Activated T-helper 2 cell treated with anti-CD3 and anti-CD28 coated beads, Interferon-gamma antibody, Interleukin-2, Interleukin-4, amounts not matched to agents 10 μg/mL and 5 μg/mL and 100 μg/mL, durations not matched to agents 14 hours and 24 hours and 36 hours (primary cell): ENCODE results near the gene C4BPA. TPM values are rescaled to one million over a fixed set of nuclear protein-coding genes. Genes with fewer than 3 reads are reported as not detected.

Source experiments
- DNase-seq: peaks from one replicate; pipeline ENCODE4 v3.0.0; 2021; ENCODE audit warnings: low spot score
- H3K27ac Mint-ChIP-seq: one replicate; pipeline ENCODE4 v1.8.0; 2021; ENCODE audit warnings: mixed read lengths
- H3K27me3 Mint-ChIP-seq: one replicate; pipeline ENCODE4 v1.8.0; 2021; ENCODE audit warnings: low read depth, mixed read lengths
- H3K36me3 Mint-ChIP-seq: one replicate; pipeline ENCODE4 v1.8.0; 2021; ENCODE audit warnings: low read depth, mixed read lengths
- H3K4me1 Mint-ChIP-seq: one replicate; pipeline ENCODE4 v1.8.0; 2021; ENCODE audit warnings: low read depth, mixed read lengths
- H3K4me3 Mint-ChIP-seq: one replicate; pipeline ENCODE4 v1.8.0; 2021; ENCODE audit warnings: low read depth, mild to moderate bottlenecking, moderate library complexity, mixed read lengths
- H3K9me3 Mint-ChIP-seq: one replicate; pipeline ENCODE4 v1.8.0; 2021; ENCODE audit warnings: mixed read lengths
- intact Hi-C: fragments of 100-400 bp; cut with micrococcal nuclease; formaldehyde crosslinking; loops from one replicate; pipeline ENCODE4 v1.15.1; 2023
- total RNA-seq: library from RNA; stranded (reverse); gene quantifications from 2 replicates; pipeline ENCODE4 v1.2.3, GENCODE V29; 2022

C4BPA gene
- total RNA-seq: not detected in 2 replicates

DNA sequence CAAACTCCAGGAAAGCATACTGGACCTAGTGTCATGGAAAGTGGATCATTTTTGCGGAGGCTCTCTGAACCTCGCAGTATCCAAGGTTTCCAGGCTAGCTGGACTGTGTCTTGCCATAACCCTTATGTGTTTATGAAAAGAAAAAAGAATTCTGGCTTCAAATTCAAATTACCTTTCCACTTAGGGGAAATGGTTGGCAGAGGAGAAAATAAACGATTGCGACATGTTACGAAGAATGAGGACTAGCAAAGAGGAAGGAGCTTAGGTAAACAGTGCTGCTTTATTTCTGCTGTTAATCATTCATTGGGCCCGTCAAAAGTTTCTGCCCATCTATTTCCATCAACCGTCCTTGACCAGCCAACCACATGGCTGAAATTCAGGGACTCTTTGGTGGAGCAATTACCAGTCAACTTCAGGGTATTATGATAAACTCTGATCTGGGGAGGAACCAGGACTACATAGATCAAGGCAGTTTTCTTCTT, at the start of gene C4BPA:
Gene C4BPA, plus strand, starts transcription at position 342 of the 482 bp plus-strand sequence. CDS start 8,793 bp downstream, outside the sequence.
- H3K9me3 Mint-ChIP-seq: no peaks in the 10 kb centered on the region
- H3K36me3 Mint-ChIP-seq: no peaks in the 10 kb centered on the region
- no peak within 1 kb of the TSS for H3K27ac Mint-ChIP-seq
- peaks cover 18% of the 10 kb centered on the region for H3K27me3 Mint-ChIP-seq
- no peaks in the 10 kb centered on the region for H3K4me1 Mint-ChIP-seq
- no peak within 1 kb of the TSS for H3K4me3 Mint-ChIP-seq
- no peak for DNase-seq
- intact Hi-C loops: no loop called here

- Mint-ChIP-seq H3K27me3 (peaks cover 7% of the 10 kb centered on the region), H3K4me1 (peaks cover 24% of the 10 kb centered on the region), H3K9me3 (no peaks in the 10 kb centered on the region), H3K4me3 (no peak overlapping the region), H3K36me3 (peaks cover 7% of the 10 kb centered on the region), H3K27ac (no peak overlapping the region)
- intact Hi-C loops: loop anchor here (5.0 to 10.0 kb wide), 2 partner anchors 283 to 350 kb away; no protein-coding TSS in a partner anchor
- no peak for DNase-seq
Measured at GRCh38 chr1:207054491-207054890, 49.5 kb upstream of the C4BPA start.

DNA sequence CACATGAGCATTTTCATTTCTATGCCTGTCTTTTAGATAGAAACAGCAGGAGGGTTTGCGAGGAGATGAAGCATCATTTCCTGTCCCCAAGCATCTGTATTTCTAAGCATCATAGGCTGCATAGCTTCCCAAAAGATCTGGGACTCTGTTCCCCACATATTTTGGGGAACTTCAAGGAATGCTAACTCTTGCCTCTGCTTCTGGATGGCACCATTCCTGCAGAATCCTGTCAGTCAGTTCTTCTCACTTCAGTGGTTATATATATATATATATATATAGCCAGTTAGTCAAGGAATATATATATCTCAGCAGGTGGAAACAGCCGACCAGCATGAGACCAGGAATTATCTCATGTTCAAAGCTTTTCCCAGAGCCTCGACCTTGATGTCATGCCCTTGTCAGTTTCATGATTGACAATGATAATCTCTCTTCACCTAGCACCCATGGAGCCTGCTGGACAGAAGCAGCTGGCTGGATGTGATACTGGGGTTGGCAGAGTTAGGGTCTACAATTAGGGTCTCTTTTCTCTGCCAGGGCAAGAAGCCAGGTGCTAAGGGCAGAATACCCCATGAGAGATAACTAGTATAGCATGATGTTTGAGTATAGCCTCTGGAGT, 48.5 kb upstream of the C4BPA start:
- peaks cover 7% of the 10 kb centered on the region for H3K27me3 Mint-ChIP-seq
- H3K36me3 Mint-ChIP-seq: no peaks in the 10 kb centered on the region
- DNase-seq: no peak
- H3K9me3 Mint-ChIP-seq: no peaks in the 10 kb centered on the region
- H3K27ac Mint-ChIP-seq: no peak overlapping the region
- H3K4me1 Mint-ChIP-seq: peaks cover 20% of the 10 kb centered on the region
- H3K4me3 Mint-ChIP-seq: no peak overlapping the region
- intact Hi-C loops: loop anchor here (10.0 kb wide), 1 partner anchor 349 kb away; no protein-coding TSS in a partner anchor

DNA sequence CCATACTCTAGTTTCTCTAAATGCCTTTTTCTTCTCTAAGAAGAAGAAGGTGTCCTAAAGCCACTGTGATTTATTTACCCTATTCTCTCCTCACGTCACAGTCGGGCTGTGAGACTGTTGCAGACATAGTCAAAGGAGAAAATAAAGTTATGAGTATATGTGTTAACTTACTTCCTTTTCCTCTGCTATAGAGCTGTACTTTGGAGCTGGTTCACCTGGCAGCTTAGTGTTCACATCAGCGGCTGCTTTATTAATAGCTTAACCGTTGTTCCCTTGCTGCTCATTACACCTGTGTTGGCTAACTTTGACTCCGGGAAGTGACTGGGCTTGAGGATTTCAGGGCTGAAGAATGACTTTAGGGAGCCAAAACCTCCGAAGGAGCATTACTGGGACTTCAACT, 47.4 kb upstream of the C4BPA start:
- intact Hi-C loops: loop anchor here (10.0 kb wide), 1 partner anchor 348 kb away; no protein-coding TSS in a partner anchor

GRCh38 chr1:207058252-207058651, 45.8 kb upstream of the C4BPA start:
- intact Hi-C loops: loop anchor here (10.0 kb wide), 1 partner anchor 347 kb away; no protein-coding TSS in a partner anchor
- Mint-ChIP-seq H3K27ac (no peak overlapping the region), H3K36me3 (no peaks in the 10 kb centered on the region), H3K4me3 (no peak overlapping the region), H3K9me3 (no peaks in the 10 kb centered on the region), H3K27me3 (peaks cover 7% of the 10 kb centered on the region), H3K4me1 (peaks cover 7% of the 10 kb centered on the region)
- DNase-seq: no peak

More for the DNA sequence above, 47.4 kb upstream of the C4BPA start:
- DNase-seq: no peak
- H3K27ac Mint-ChIP-seq: no peak overlapping the region
- no peaks in the 10 kb centered on the region for H3K9me3 Mint-ChIP-seq
- H3K27me3 Mint-ChIP-seq: peaks cover 7% of the 10 kb centered on the region
- no peak overlapping the region for H3K4me3 Mint-ChIP-seq
- H3K36me3 Mint-ChIP-seq: no peaks in the 10 kb centered on the region
- peaks cover 12% of the 10 kb centered on the region for H3K4me1 Mint-ChIP-seq

- Mint-ChIP-seq H3K36me3 (no peaks in the 10 kb centered on the region), H3K4me3 (no peak overlapping the region), H3K9me3 (no peaks in the 10 kb centered on the region), H3K27me3 (peaks cover 6% of the 10 kb centered on the region), H3K4me1 (peaks cover 4% of the 10 kb centered on the region), H3K27ac (no peak overlapping the region)
- intact Hi-C loops: loop anchor here (10.0 kb wide), 1 partner anchor 346 kb away; no protein-coding TSS in a partner anchor
- DNase-seq: no peak
Measured at GRCh38 chr1:207058878-207059867, 44.9 kb upstream of the C4BPA start.

DNA sequence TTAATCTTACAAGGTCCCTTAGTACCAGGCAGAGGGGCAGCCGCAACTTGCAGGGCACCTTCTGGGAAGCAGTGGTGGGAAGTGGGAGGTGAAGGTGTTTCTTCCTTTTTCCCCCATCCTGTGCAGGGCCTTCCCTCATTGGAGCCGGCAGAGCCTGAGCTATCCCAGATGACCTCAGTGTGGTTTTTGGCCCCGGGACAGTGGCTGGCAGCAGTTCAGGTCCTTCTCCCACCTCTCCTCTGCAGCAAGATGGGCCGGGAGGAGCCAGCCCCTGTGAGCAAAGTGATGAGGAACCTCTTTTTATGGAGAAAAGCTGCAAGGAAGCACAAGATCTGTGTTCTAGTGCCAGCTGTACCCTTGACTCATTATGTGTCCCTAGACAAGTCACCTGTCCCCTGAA, 44.2 kb upstream of the C4BPA start:
- intact Hi-C loops: loop anchor here (10.0 kb wide), 1 partner anchor 345 kb away; no protein-coding TSS in a partner anchor
- peaks cover 3% of the 10 kb centered on the region for H3K27me3 Mint-ChIP-seq
- H3K4me3 Mint-ChIP-seq: no peak overlapping the region
- no peaks in the 10 kb centered on the region for H3K9me3 Mint-ChIP-seq
- DNase-seq: no peak
- H3K27ac Mint-ChIP-seq: no peak overlapping the region
- H3K36me3 Mint-ChIP-seq: no peaks in the 10 kb centered on the region
- peaks cover under 1% of the 10 kb centered on the region for H3K4me1 Mint-ChIP-seq

- Mint-ChIP-seq H3K4me3 (no peak overlapping the region), H3K36me3 (no peaks in the 10 kb centered on the region), H3K9me3 (no peaks in the 10 kb centered on the region), H3K27ac (no peak overlapping the region), H3K4me1 (no peaks in the 10 kb centered on the region), H3K27me3 (peaks cover 3% of the 10 kb centered on the region)
- intact Hi-C loops: no loop called here
- DNase-seq: no peak
Measured at GRCh38 chr1:207060596-207060995, 43.4 kb upstream of the C4BPA start.

GRCh38 chr1:207062058-207062457, 42.0 kb upstream of the C4BPA start:
- H3K27me3 Mint-ChIP-seq: no peaks in the 10 kb centered on the region
- intact Hi-C loops: no loop called here
- H3K36me3 Mint-ChIP-seq: no peaks in the 10 kb centered on the region
- no peaks in the 10 kb centered on the region for H3K4me1 Mint-ChIP-seq
- H3K4me3 Mint-ChIP-seq: no peak overlapping the region
- no peak overlapping the region for H3K27ac Mint-ChIP-seq
- no peak for DNase-seq
- H3K9me3 Mint-ChIP-seq: no peaks in the 10 kb centered on the region

DNA sequence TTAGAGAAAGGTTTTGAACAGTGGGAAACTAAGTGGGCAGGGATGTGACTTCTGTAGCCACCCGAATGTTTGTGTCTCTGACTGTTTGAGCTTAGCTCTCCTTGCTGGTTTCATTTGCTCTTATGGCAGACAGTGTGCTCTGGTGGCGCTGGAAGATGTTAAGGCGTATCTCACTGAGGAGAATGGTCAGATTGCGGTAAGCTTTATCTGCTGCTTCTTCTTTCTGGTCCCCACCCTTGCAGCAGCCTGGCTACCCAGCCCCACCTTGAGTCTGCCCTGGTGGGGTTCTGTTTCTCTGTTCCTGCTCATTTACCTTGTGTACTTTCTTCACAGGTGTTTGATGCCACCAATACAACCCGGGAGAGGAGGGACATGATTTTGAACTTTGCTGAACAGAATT, 41.0 kb upstream of the C4BPA start:
- Mint-ChIP-seq H3K27ac (no peak overlapping the region), H3K4me3 (no peak overlapping the region), H3K36me3 (no peaks in the 10 kb centered on the region), H3K4me1 (no peaks in the 10 kb centered on the region), H3K9me3 (no peaks in the 10 kb centered on the region), H3K27me3 (no peaks in the 10 kb centered on the region)
- no peak for DNase-seq
- intact Hi-C loops: no loop called here

DNA sequence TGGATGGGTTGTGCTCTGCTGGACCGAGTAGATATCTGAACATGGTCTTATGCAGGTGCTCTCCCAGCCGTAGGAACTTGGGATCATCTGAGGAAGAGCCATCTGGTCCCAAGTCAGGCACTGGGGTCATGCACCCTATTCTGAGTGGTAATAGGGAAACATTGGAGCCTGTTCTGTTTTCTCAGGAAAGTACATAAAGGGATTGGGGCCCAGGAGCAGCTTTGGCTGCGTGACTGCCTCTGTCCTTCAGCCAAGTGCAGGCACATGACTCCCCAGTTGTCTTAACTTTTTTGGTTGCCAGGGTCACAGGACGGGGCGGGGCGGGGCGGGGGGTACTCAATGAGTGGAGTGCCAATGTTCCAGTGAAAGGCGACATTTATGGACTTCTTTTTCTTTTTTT, 39.5 kb upstream of the C4BPA start:
- intact Hi-C loops: no loop called here
- H3K27ac Mint-ChIP-seq: no peak overlapping the region

GRCh38 chr1:207067185-207067584, 36.8 kb upstream of the C4BPA start:
- Mint-ChIP-seq H3K9me3 (no peaks in the 10 kb centered on the region), H3K36me3 (no peaks in the 10 kb centered on the region), H3K27me3 (no peaks in the 10 kb centered on the region), H3K4me1 (peaks cover 17% of the 10 kb centered on the region), H3K27ac (no peak overlapping the region), H3K4me3 (no peak overlapping the region)
- DNase-seq: no peak
- intact Hi-C loops: no loop called here

More for the DNA sequence above, 39.5 kb upstream of the C4BPA start:
- Mint-ChIP-seq H3K36me3 (no peaks in the 10 kb centered on the region), H3K9me3 (no peaks in the 10 kb centered on the region), H3K4me1 (peaks cover 5% of the 10 kb centered on the region), H3K4me3 (no peak overlapping the region), H3K27me3 (no peaks in the 10 kb centered on the region)
- DNase-seq: no peak
